ENCODE data around the gene GJD4. TPM values are rescaled to one million over a fixed set of nuclear protein-coding genes. Genes with fewer than 3 reads are reported as not detected.

The GJD4 gene
- total RNA-seq, 1 experiment from 2014 or later, result not detected

DNA sequence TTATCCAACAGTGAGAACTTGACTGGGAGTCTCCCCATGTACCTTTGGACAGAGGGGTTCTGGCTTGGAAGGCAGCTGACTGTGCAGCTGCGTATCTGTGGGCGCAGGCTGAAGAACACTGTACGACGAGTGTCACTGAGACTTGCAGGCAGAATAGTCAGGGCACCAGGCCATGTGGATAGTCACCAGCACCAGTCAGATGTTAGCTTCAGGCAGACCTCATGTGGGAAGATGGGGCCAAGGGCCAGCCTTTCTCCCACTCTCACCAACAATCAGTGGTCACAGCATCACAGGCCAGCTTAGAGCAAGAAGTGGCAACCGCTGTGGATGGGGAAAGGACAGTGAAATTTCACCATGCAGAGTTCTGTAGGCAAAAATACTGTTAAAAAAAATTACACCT, 43.4 kb upstream of the GJD4 start:
- DNase-seq (ENCODE audit: low read depth, low spot score), result no peak
- no peak overlapping the region for H2AFZ ChIP-seq (ENCODE audit: low read depth, low read length, poor library complexity, severe bottlenecking)
- H3K4me3 ChIP-seq (replicated peaks in 1 of 2; ENCODE audit: low read depth in 1 of 2, low read length in 2 of 2), result no peak overlapping the region
- no peaks in the 10 kb centered on the region for H3K79me2 ChIP-seq (ENCODE audit: insufficient read depth, low read length)
- ChIA-PET POLR2A (no interaction called here), CTCF (interaction anchor here (0.7 to 1.9 kb wide), 2 partner anchors 12 to 15 kb away, joined by 3 to 11 read pairs; no protein-coding TSS in a partner anchor), RAD21 (ENCODE audit: low non-redundant PET in 1 of 2, low total read pairs in 2 of 2, uncharacterized antibody in 2 of 2, unreplicated experiment in 2 of 2) (no interaction called here)
- H3K27ac ChIP-seq (ENCODE audit: low read depth, low read length), result no peak overlapping the region
- no peaks in the 10 kb centered on the region for H4K20me1 ChIP-seq (ENCODE audit: insufficient read depth)
- no peaks in the 10 kb centered on the region for H3K9me3 ChIP-seq (ENCODE audit: control insufficient read depth in 1 of 2, insufficient read depth in 1 of 2, low read depth in 1 of 2, low read length in 2 of 2)
- BruUV-seq (replicated peaks), result no TSS peak
- no peak overlapping the region for H3K9ac ChIP-seq (ENCODE audit: low read length)
- H3K4me2 ChIP-seq (ENCODE audit: low read length), result no peak overlapping the region
- intact Hi-C loops (cut with micrococcal nuclease), result loop anchor here (2.0 to 5.0 kb wide), 3 partner anchors 224 to 443 kb away; partner anchors contain the start of gene CCNY
- no peaks in the 10 kb centered on the region for H3K27me3 ChIP-seq (ENCODE audit: insufficient read depth, low read length)
- no peaks in the 10 kb centered on the region for H3K4me1 ChIP-seq (ENCODE audit: control insufficient read depth in 1 of 2, insufficient read depth in 2 of 2, low read length in 2 of 2)
- no peaks in the 10 kb centered on the region for H3K36me3 ChIP-seq (ENCODE audit: control insufficient read depth in 1 of 2, insufficient read depth in 2 of 2, low read length in 2 of 2)
- no peaks in the 10 kb centered on the region for H3K9me2 ChIP-seq (ENCODE audit: insufficient read depth)
- ATAC-seq, result no peak
- TF ChIP-seq POLR2AphosphoS5 (IDR thresholded peaks at IDR 0.05; ENCODE audit: low read depth, low read length) (no peak), FOSL1 (IDR thresholded peaks at IDR 0.05; ENCODE audit: low read depth) (no peak), CEBPB (IDR thresholded peaks at IDR 0.05; ENCODE audit: low read depth) (no peak), ELF1 (IDR thresholded peaks at IDR 0.05; ENCODE audit: borderline replicate concordance, low read depth) (no peak), POLR2A (IDR thresholded peaks at IDR 0.05; ENCODE audit: borderline replicate concordance, extremely low read depth, insufficient read depth, insufficient read length) (no peak), SP1 (IDR thresholded peaks at IDR 0.05; ENCODE audit: low read depth) (no peak), ZFX (IDR thresholded peaks at IDR 0.05) (no peak)
- TF ChIP-seq, protein P1, sequence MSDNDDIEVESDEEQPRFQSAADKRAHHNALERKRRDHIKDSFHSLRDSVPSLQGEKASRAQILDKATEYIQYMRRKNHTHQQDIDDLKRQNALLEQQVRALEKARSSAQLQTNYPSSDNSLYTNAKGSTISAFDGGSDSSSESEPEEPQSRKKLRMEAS (IDR thresholded peaks at IDR 0.05), result no peak
- TF ChIP-seq, protein P2, sequence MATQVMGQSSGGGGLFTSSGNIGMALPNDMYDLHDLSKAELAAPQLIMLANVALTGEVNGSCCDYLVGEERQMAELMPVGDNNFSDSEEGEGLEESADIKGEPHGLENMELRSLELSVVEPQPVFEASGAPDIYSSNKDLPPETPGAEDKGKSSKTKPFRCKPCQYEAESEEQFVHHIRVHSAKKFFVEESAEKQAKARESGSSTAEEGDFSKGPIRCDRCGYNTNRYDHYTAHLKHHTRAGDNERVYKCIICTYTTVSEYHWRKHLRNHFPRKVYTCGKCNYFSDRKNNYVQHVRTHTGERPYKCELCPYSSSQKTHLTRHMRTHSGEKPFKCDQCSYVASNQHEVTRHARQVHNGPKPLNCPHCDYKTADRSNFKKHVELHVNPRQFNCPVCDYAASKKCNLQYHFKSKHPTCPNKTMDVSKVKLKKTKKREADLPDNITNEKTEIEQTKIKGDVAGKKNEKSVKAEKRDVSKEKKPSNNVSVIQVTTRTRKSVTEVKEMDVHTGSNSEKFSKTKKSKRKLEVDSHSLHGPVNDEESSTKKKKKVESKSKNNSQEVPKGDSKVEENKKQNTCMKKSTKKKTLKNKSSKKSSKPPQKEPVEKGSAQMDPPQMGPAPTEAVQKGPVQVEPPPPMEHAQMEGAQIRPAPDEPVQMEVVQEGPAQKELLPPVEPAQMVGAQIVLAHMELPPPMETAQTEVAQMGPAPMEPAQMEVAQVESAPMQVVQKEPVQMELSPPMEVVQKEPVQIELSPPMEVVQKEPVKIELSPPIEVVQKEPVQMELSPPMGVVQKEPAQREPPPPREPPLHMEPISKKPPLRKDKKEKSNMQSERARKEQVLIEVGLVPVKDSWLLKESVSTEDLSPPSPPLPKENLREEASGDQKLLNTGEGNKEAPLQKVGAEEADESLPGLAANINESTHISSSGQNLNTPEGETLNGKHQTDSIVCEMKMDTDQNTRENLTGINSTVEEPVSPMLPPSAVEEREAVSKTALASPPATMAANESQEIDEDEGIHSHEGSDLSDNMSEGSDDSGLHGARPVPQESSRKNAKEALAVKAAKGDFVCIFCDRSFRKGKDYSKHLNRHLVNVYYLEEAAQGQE (IDR thresholded peaks at IDR 0.05; ENCODE audit: low read depth), result no peak
- TF ChIP-seq, protein P3, sequence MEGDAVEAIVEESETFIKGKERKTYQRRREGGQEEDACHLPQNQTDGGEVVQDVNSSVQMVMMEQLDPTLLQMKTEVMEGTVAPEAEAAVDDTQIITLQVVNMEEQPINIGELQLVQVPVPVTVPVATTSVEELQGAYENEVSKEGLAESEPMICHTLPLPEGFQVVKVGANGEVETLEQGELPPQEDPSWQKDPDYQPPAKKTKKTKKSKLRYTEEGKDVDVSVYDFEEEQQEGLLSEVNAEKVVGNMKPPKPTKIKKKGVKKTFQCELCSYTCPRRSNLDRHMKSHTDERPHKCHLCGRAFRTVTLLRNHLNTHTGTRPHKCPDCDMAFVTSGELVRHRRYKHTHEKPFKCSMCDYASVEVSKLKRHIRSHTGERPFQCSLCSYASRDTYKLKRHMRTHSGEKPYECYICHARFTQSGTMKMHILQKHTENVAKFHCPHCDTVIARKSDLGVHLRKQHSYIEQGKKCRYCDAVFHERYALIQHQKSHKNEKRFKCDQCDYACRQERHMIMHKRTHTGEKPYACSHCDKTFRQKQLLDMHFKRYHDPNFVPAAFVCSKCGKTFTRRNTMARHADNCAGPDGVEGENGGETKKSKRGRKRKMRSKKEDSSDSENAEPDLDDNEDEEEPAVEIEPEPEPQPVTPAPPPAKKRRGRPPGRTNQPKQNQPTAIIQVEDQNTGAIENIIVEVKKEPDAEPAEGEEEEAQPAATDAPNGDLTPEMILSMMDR (IDR thresholded peaks at IDR 0.05 in 2 of 3, conservative IDR thresholded peaks at IDR 0.05 in 1 of 3; ENCODE audit: borderline replicate concordance in 1 of 3, insufficient read depth in 1 of 3, low read depth in 2 of 3, low read length in 2 of 3), result no peak
